Activated CD4-positive, alpha-beta memory T cell treated with anti-CD3 and anti-CD28 coated beads for 36 hours (primary cell): ENCODE measurements around the gene MRGPRD. TPM values are rescaled to one million over a fixed set of nuclear protein-coding genes. Genes with fewer than 3 reads are reported as not detected.

ENCODE experiments used
- CTCF ChIA-PET: fragments of 350-600 bp; sonication (Branson Sonifier 250); formaldehyde crosslinking; loops from one replicate; lab custom pipeline; 2021; ENCODE audit warnings: antibody characterized with exemption, inconsistent platforms; lab: Charles Lee
- POLR2A ChIA-PET: fragments of 350-600 bp; sonication (Branson Sonifier 250); formaldehyde crosslinking; loops from one replicate; lab custom pipeline; 2021; ENCODE audit warnings: antibody characterized with exemption; lab: Charles Lee
- DNase-seq: peaks from one replicate; pipeline ENCODE4 v3.0.0-alpha.2; 2020
- H3K27ac Mint-ChIP-seq: one replicate; pipeline ENCODE4 v1.8.0; 2021; ENCODE audit warnings: mixed read lengths
- H3K27me3 Mint-ChIP-seq: one replicate; pipeline ENCODE4 v1.8.0; 2021; ENCODE audit warnings: mixed read lengths
- H3K36me3 Mint-ChIP-seq: one replicate; pipeline ENCODE4 v1.8.0; 2021; ENCODE audit warnings: mixed read lengths
- H3K4me1 Mint-ChIP-seq: one replicate; pipeline ENCODE4 v1.8.0; 2021; ENCODE audit warnings: low read depth, mixed read lengths
- H3K4me3 Mint-ChIP-seq: one replicate; pipeline ENCODE4 v1.8.0; 2021; ENCODE audit warnings: mild to moderate bottlenecking, mixed read lengths
- H3K9me3 Mint-ChIP-seq: one replicate; pipeline ENCODE4 v1.8.0; 2021; ENCODE audit warnings: mixed read lengths
- intact Hi-C: fragments of 100-400 bp; cut with micrococcal nuclease; formaldehyde crosslinking; loops from one replicate; pipeline ENCODE4 v1.15.1; 2023
- total RNA-seq, 2 experiments: library from RNA; stranded (reverse); gene quantifications; one replicate each; pipeline ENCODE4 v1.2.3, GENCODE V29; 2021

The MRGPRD gene
- total RNA-seq, 2 experiments from 2014 or later = not detected

- intact Hi-C loops = no loop called here
- Mint-ChIP-seq H3K4me1 (no peaks in the 10 kb centered on the region), H3K9me3 (no peaks in the 10 kb centered on the region), H3K27ac (no peak overlapping the region), H3K27me3 (peaks cover 8% of the 10 kb centered on the region), H3K36me3 (no peaks in the 10 kb centered on the region), H3K4me3 (no peak overlapping the region)
- ChIA-PET CTCF (no interaction called here), POLR2A (no interaction called here)
- no peak for DNase-seq
Observed at GRCh38 chr11:68996376-68997123, 15.8 kb upstream of the MRGPRD start.

GRCh38 chr11:68994894-68995285 lies 14.1 kb upstream of the MRGPRD start:
- Mint-ChIP-seq H3K27me3 (peaks cover 8% of the 10 kb centered on the region), H3K4me3 (no peak overlapping the region), H3K27ac (no peak overlapping the region), H3K36me3 (no peaks in the 10 kb centered on the region), H3K9me3 (no peaks in the 10 kb centered on the region), H3K4me1 (peaks cover 3% of the 10 kb centered on the region)
- intact Hi-C loops = no loop called here
- CTCF ChIA-PET = no interaction called here
- POLR2A ChIA-PET = no interaction called here
- no peak for DNase-seq

DNA sequence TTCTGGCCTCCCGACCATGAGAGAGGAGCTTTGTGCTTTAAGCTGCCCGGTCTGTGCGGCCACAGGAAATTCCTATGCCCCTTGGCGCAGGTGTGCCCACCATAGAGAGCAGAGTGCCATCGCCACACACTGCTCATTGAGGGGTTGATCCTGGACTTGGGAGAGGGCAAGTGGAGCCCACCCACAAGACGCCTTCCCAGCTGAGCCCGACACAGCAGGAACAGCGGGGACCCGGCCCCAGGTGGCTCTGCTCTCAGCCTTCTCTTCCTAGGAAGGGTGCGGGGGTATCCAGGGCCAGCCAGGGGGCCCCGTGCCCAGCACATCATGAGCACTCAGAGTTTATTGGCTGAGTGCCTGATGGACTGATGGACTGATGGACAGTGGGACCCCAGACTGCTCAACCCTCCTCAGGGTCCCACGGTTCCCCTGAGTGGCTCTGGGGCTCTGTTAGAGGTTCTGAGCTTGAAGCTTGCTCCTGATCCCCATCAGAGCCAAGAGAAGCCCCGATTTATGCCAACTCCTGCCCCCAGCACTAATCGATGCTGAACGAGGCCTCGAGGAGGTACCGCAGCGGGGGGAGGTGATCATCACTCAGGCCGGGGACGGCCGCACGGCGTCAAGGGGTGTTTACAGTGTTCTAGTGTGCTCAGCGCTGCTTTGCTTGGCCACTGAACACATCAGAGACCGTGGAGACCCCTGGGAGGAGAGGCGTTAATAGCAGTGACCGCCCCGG lies 13.5 kb upstream of the MRGPRD start:
- POLR2A ChIA-PET = no interaction called here
- intact Hi-C loops = no loop called here
- H3K4me1 Mint-ChIP-seq = peaks cover 3% of the 10 kb centered on the region

DNA sequence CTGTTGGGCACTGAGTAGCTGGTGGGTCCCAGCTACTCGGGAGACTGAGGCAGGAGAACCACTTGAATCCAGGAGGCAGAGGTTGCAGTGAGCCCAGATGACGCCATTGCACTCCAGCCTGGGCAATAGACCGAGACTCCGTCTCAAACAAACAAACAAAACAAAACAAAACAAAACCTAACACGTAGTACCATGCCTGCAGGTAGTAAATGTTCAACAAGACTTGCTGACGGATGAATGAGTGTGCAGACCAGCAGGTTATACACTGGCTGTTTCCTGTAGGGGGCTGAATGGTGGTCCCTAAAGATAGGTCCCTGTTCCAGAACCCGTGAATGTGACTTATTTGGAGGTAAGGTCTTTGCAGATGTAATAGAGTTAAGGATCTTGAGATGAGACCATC lies 12.8 kb upstream of the MRGPRD start:
- intact Hi-C loops = no loop called here
- H3K4me1 Mint-ChIP-seq = peaks cover 6% of the 10 kb centered on the region

More for the DNA sequence above, 13.5 kb upstream of the MRGPRD start:
- peaks cover 8% of the 10 kb centered on the region for H3K27me3 Mint-ChIP-seq
- DNase-seq = peak; percentile 5
- H3K36me3 Mint-ChIP-seq = no peaks in the 10 kb centered on the region
- no peak overlapping the region for H3K27ac Mint-ChIP-seq
- no peaks in the 10 kb centered on the region for H3K9me3 Mint-ChIP-seq
- CTCF ChIA-PET = no interaction called here
- H3K4me3 Mint-ChIP-seq = no peak overlapping the region

DNA sequence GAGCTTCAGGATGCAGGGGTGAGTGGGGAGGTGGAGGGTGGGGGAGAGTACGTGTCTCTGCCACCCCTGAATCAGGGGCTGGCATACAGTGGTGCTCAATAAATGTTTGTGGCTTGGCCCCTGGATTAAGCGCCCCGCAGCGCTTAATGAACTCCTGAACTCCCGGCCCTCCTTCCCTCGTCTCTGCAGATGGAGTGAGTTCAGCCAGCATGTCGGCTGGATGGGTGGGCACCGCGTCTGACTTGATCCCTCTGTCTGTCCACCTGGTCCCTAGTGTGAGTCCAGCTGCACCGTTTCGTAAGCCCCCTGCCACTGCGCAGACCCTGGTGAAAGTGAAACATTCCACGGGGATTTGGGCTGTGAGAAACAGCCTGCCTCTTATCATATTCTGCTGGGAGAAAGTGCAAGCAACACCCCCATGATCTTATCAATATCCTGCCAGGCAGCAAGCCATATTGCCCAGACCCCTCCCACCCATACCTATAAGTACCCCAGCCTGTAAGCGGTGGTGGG lies 12.0 kb upstream of the MRGPRD start:
- no peaks in the 10 kb centered on the region for H3K36me3 Mint-ChIP-seq
- ChIA-PET CTCF (no interaction called here), POLR2A (no interaction called here)
- H3K27me3 Mint-ChIP-seq = peaks cover 8% of the 10 kb centered on the region
- peaks cover 9% of the 10 kb centered on the region for H3K4me1 Mint-ChIP-seq
- no peak overlapping the region for H3K27ac Mint-ChIP-seq
- DNase-seq = peak; percentile 2
- H3K4me3 Mint-ChIP-seq = no peak overlapping the region
- intact Hi-C loops = no loop called here
- H3K9me3 Mint-ChIP-seq = no peaks in the 10 kb centered on the region

More for the DNA sequence above, 12.8 kb upstream of the MRGPRD start:
- ChIA-PET POLR2A (no interaction called here), CTCF (no interaction called here)
- Mint-ChIP-seq H3K9me3 (no peaks in the 10 kb centered on the region), H3K27ac (no peak overlapping the region), H3K36me3 (no peaks in the 10 kb centered on the region), H3K4me3 (no peak overlapping the region), H3K27me3 (peaks cover 8% of the 10 kb centered on the region)
- DNase-seq = no peak

DNA sequence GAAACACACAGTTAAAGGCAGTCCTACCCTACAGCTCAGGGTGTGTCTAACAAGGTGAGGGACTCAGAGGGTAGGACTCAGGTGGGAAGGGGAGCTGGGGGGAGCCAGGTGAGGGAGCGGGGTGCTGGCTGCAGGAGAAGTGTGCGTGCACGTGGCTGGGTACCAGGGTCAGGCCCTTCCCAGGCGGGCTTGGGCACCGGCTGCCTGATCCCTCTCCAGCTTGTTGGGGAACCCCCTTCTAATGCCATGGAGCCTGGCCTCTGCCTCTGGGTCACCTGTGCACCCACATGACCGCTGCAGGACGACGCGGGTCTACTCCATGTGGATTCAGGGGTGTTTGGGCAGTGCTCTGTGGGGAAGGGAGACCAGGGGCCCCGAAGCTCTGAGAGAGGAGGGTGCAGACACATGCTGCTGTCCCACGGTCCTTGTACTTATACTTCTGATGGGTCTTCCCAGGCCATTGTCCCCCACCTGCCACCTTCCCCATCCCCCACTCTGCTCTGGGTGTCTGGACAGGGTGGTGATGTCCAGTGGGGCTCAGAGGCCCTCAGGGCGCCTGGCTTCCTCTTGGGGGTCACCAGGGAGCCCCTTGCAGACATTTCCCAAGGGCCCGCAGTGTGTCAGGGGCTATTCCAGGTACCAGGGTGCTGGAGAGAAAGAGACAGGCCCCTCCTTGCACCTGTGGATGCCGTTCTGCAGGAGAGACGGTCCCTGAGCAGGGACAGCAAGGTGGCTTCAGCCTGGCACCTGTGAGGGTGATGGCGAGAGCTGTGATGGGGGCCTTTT lies 10.4 kb upstream of the MRGPRD start:
- intact Hi-C loops = no loop called here
- peak; percentile 5 for DNase-seq
- ChIA-PET CTCF (no interaction called here), POLR2A (no interaction called here)
- no peak overlapping the region for H3K4me3 Mint-ChIP-seq
- H3K27ac Mint-ChIP-seq = no peak overlapping the region
- peaks cover 8% of the 10 kb centered on the region for H3K27me3 Mint-ChIP-seq
- H3K9me3 Mint-ChIP-seq = peaks cover 12% of the 10 kb centered on the region
- H3K36me3 Mint-ChIP-seq = peaks cover 12% of the 10 kb centered on the region
- peaks cover 9% of the 10 kb centered on the region for H3K4me1 Mint-ChIP-seq

DNA sequence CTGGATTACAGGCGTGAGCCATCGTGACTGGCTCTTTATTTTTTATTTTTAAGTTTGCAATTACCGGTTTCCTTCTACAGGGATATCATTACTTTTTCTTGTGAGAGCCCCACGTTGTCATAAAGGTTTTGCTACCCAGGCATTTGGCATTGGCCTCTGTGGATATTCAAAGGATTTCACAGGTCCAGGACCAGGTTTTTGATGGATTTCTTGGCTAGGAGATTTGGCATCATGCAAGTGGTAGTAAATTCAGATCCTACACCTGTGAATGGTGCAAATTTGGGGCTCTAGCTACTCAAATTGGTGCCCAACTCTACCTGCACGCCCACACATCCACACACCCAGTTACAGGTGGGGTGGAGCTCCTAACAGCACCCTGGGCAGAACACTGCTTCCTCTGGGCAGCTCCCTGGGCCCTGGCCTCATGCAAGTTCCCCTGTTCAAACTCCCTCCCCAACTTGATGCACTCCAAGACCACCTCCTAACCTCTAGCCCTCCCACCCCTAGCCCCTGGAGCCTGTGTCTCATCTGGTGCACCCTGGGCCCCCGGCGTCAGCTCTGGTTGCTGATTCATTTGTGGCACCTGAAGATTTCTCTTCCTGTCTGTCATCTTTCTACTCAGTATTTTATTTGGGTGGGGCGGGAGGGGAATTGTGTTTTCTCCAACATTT lies 9.3 kb upstream of the MRGPRD start:
- Mint-ChIP-seq H3K4me3 (no peak overlapping the region), H3K9me3 (peaks cover 12% of the 10 kb centered on the region), H3K27ac (no peak overlapping the region), H3K36me3 (peaks cover 12% of the 10 kb centered on the region), H3K4me1 (peaks cover 9% of the 10 kb centered on the region), H3K27me3 (peaks cover 8% of the 10 kb centered on the region)
- POLR2A ChIA-PET = no interaction called here
- peak; percentile 27 for DNase-seq
- CTCF ChIA-PET = no interaction called here
- intact Hi-C loops = no loop called here

GRCh38 chr11:68988491-68988890 lies 7.7 kb upstream of the MRGPRD start:
- Mint-ChIP-seq H3K36me3 (peaks cover 12% of the 10 kb centered on the region), H3K27ac (no peak overlapping the region), H3K4me3 (no peak overlapping the region), H3K27me3 (peaks cover 8% of the 10 kb centered on the region), H3K9me3 (peaks cover 12% of the 10 kb centered on the region), H3K4me1 (peaks cover 9% of the 10 kb centered on the region)
- ChIA-PET POLR2A (no interaction called here), CTCF (no interaction called here)
- intact Hi-C loops = no loop called here
- DNase-seq = no peak

DNA sequence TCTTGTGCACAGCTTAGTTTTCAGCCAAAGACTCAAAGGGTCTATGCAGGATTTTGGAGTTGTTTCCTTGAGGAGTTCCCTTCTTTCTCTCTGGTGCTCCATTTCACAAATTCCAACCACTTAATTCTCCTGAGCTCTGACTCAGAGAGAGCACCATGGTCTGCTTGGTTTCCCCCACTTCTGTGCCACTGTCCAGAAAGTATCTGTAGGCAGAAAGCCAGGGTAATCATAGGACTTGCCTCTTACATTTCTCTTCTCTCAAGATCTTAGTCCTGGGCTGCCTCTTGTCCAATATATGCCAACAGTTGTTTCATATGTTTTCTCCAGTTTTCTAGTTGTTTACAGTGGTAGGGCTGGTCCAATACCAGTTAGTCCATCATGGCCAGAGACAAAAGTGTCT lies 6.4 kb upstream of the MRGPRD start:
- peaks cover 15% of the 10 kb centered on the region for H3K9me3 Mint-ChIP-seq
- intact Hi-C loops = no loop called here

DNA sequence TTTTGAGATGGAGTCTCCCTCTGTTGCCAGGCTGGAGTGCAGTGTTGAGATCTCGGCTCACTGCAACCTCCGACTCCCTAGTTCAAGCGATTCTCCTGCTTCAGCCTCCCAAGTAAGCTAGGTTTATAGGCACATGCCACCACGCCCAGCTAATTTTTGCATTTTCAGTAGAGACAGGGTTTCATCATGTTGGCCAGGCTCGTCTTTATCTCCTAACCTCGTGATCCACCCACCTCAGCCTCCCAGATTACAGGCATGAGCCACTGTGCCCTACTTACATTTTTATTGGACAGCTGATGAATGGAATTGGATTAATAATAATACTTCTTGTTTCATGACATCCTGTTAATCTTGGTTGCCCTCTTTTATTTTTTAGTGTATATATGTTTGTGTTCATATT lies 3.0 kb upstream of the MRGPRD start:
- no peak for DNase-seq
- CTCF ChIA-PET = no interaction called here
- POLR2A ChIA-PET = no interaction called here
- peaks cover 20% of the 10 kb centered on the region for H3K9me3 Mint-ChIP-seq
- intact Hi-C loops = no loop called here
- H3K27ac Mint-ChIP-seq = no peak overlapping the region
- H3K4me3 Mint-ChIP-seq = no peak overlapping the region
- H3K27me3 Mint-ChIP-seq = no peaks in the 10 kb centered on the region
- H3K36me3 Mint-ChIP-seq = peaks cover 12% of the 10 kb centered on the region
- peaks cover 5% of the 10 kb centered on the region for H3K4me1 Mint-ChIP-seq

More for the DNA sequence above, 6.4 kb upstream of the MRGPRD start:
- Mint-ChIP-seq H3K27ac (no peak overlapping the region), H3K4me3 (no peak overlapping the region), H3K36me3 (peaks cover 12% of the 10 kb centered on the region), H3K4me1 (peaks cover 9% of the 10 kb centered on the region), H3K27me3 (peaks cover 4% of the 10 kb centered on the region)
- POLR2A ChIA-PET = no interaction called here
- CTCF ChIA-PET = no interaction called here
- no peak for DNase-seq

DNA sequence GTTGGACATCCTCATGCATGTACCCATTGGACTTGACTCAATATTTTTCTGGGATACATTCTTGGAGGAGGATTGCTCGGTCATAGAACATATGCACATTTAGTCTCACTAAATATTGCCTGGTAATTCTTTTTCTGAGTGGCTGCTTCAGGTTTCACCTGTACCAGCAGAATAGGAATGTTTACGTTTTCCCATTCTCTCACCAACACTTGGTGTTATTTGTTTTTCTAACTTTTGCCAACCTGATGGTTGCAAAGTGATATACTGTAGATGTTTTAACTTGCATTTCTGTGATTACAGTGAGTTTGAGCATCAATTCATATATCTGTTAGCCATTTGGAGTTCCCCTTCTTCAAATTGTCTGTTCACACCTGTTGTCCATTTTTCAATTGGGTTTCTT lies 1.3 kb upstream of the MRGPRD start:
- H3K4me3 Mint-ChIP-seq = no peak overlapping the region
- no peak overlapping the region for H3K27ac Mint-ChIP-seq
- DNase-seq = no peak
- H3K27me3 Mint-ChIP-seq = no peaks in the 10 kb centered on the region
- intact Hi-C loops = no loop called here
- peaks cover 9% of the 10 kb centered on the region for H3K36me3 Mint-ChIP-seq
- no peaks in the 10 kb centered on the region for H3K4me1 Mint-ChIP-seq
- H3K9me3 Mint-ChIP-seq = peaks cover 17% of the 10 kb centered on the region
- ChIA-PET CTCF (no interaction called here), POLR2A (no interaction called here)
